ENCODE results near the gene ERBIN.

DNA sequence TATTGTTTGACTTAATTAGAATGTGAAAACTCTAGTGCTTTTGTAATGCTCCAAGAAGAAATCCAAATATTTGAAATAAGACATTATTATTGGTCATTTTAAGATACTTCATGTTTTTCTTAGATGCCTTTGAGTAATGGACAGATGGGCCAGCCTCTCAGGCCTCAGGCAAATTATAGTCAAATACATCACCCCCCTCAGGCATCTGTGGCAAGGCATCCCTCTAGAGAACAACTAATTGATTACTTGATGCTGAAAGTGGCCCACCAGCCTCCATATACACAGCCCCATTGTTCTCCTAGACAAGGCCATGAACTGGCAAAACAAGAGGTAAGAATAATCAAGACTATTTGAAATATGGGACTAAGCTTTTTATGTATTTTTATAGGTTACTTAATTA is 148.5 kb downstream of the ERBIN start:
- TF ChIP-seq, protein P1, sequence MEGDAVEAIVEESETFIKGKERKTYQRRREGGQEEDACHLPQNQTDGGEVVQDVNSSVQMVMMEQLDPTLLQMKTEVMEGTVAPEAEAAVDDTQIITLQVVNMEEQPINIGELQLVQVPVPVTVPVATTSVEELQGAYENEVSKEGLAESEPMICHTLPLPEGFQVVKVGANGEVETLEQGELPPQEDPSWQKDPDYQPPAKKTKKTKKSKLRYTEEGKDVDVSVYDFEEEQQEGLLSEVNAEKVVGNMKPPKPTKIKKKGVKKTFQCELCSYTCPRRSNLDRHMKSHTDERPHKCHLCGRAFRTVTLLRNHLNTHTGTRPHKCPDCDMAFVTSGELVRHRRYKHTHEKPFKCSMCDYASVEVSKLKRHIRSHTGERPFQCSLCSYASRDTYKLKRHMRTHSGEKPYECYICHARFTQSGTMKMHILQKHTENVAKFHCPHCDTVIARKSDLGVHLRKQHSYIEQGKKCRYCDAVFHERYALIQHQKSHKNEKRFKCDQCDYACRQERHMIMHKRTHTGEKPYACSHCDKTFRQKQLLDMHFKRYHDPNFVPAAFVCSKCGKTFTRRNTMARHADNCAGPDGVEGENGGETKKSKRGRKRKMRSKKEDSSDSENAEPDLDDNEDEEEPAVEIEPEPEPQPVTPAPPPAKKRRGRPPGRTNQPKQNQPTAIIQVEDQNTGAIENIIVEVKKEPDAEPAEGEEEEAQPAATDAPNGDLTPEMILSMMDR (IDR thresholded peaks at IDR 0.05; ENCODE audit: poor library complexity, severe bottlenecking): no peak
- TF ChIP-seq POLR2AphosphoS5 (IDR thresholded peaks at IDR 0.05) (no peak), EZH2 (IDR thresholded peaks at IDR 0.05; ENCODE audit: borderline replicate concordance, insufficient read depth, low read length, poor library complexity, severe bottlenecking) (no peak), SMC3 (conservative IDR thresholded peaks at IDR 0.05; ENCODE audit: poor library complexity) (no peak), EP300 (conservative IDR thresholded peaks at IDR 0.05; ENCODE audit: poor library complexity, severe bottlenecking) (no peak)
